Activated CD8-positive, alpha-beta T cell treated with anti-CD3 and anti-CD28 coated beads for 36 hours (primary cell): ENCODE measurements around the gene ATCAY. TPM values are rescaled to one million over a fixed set of nuclear protein-coding genes. Genes with fewer than 3 reads are reported as not detected.
"Not testable (repeated sequence)": the region's sequence is repeated elsewhere in the genome, so short reads cannot be mapped to it uniquely, and the experiment has no call there.

Experiments used
- ATAC-seq: fragments of 200-7000 bp; cut with Tn5 transposase; one replicate; pipeline ENCODE4 v1.10.0; 2021; ENCODE audit warnings: mild to moderate bottlenecking, moderate library complexity
- CTCF ChIA-PET: fragments of 350-600 bp; sonication (Branson Sonifier 250); formaldehyde crosslinking; loops from one replicate; lab custom pipeline; 2021; ENCODE audit warnings: antibody characterized with exemption; lab: Charles Lee
- POLR2A ChIA-PET: fragments of 350-600 bp; sonication (Branson Sonifier 250); formaldehyde crosslinking; loops from one replicate; lab custom pipeline; 2021; ENCODE audit warnings: antibody characterized with exemption; lab: Charles Lee
- DNase-seq: peaks from one replicate; pipeline ENCODE4 v3.0.0-alpha.2; 2020
- H3K27ac Mint-ChIP-seq: one replicate; pipeline ENCODE4 v1.8.0; 2021; ENCODE audit warnings: mild to moderate bottlenecking, mixed read lengths
- H3K27me3 Mint-ChIP-seq: one replicate; pipeline ENCODE4 v1.8.0; 2021; ENCODE audit warnings: mixed read lengths
- H3K36me3 Mint-ChIP-seq: one replicate; pipeline ENCODE4 v1.8.0; 2021; ENCODE audit warnings: low read depth, mixed read lengths
- H3K4me1 Mint-ChIP-seq: one replicate; pipeline ENCODE4 v1.8.0; 2021; ENCODE audit warnings: low read depth, mixed read lengths
- H3K4me3 Mint-ChIP-seq: one replicate; pipeline ENCODE4 v1.8.0; 2021; ENCODE audit warnings: mild to moderate bottlenecking, moderate library complexity, mixed read lengths
- H3K9me3 Mint-ChIP-seq: one replicate; pipeline ENCODE4 v1.8.0; 2021; ENCODE audit warnings: mixed read lengths
- intact Hi-C: fragments of 100-400 bp; cut with micrococcal nuclease; formaldehyde crosslinking; loops from one replicate; pipeline ENCODE4 v1.10.0; 2022
- total RNA-seq, 2 experiments: library from RNA; stranded (reverse); gene quantifications; one replicate each; pipeline ENCODE4 v1.2.3, GENCODE V29; 2021
- TF ChIP-seq, protein P1 (sequence below): fragments of 200-600 bp; IDR thresholded peaks from one replicate; pipeline ENCODE4 v1.8.0; 2022; ENCODE audit warnings: antibody characterized with exemption, mild to moderate bottlenecking

The ATCAY gene
- total RNA-seq, 2 experiments from 2014 or later = not detected

DNA sequence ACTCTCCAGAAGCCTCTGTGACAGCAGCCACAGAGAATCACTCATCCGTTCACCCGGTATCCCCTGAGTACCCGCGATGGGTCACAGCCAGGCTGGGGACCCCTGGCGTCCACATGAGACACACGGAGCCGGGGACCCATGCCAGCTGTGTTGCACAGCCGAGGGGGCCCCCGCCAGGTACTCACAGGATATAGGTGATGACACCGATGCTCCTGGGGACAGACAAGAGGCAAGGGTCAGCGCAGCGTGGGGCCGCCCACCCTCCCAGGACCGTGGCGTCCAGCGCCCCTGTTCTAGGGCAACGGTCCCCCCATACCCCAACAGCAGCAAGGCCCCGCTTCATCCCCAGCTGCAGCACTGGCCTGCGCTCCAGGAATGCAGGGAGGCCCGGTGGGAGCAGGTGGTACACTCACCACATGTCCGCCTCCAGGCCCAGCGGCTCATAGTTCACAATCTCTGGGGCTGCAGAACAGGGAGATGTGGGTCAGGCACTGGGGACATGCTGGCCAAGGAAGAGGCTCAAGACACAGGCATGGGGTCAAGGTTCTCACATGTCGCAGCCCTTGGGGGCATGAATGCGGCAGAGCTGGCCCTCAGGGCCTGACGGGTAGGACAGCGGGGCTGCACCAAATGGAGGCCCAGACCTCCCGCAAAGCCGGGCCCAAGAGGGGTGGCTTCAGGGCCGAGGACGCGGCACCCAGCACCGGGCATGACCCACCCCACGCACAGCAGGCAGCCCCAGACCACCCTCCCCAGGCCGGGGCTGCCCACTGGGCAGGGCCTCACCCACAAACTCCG lies 83.2 kb downstream of the ATCAY start:
- ChIA-PET CTCF (no interaction called here), POLR2A (interaction anchor here (1.0 to 1.4 kb wide), 3 partner anchors 8 to 21 kb away, joined by 3 to 4 read pairs (median 4); no protein-coding TSS in a partner anchor)
- no peaks in the 10 kb centered on the region for H3K9me3 Mint-ChIP-seq
- DNase-seq = no peak
- no peak overlapping the region for H3K4me3 Mint-ChIP-seq
- TF ChIP-seq, protein P1, sequence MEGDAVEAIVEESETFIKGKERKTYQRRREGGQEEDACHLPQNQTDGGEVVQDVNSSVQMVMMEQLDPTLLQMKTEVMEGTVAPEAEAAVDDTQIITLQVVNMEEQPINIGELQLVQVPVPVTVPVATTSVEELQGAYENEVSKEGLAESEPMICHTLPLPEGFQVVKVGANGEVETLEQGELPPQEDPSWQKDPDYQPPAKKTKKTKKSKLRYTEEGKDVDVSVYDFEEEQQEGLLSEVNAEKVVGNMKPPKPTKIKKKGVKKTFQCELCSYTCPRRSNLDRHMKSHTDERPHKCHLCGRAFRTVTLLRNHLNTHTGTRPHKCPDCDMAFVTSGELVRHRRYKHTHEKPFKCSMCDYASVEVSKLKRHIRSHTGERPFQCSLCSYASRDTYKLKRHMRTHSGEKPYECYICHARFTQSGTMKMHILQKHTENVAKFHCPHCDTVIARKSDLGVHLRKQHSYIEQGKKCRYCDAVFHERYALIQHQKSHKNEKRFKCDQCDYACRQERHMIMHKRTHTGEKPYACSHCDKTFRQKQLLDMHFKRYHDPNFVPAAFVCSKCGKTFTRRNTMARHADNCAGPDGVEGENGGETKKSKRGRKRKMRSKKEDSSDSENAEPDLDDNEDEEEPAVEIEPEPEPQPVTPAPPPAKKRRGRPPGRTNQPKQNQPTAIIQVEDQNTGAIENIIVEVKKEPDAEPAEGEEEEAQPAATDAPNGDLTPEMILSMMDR = no peak
- intact Hi-C loops = no loop called here
- no peak overlapping the region for H3K27ac Mint-ChIP-seq
- H3K4me1 Mint-ChIP-seq = peaks cover 5% of the 10 kb centered on the region
- peaks cover 10% of the 10 kb centered on the region for H3K36me3 Mint-ChIP-seq
- ATAC-seq = no peak
- no peaks in the 10 kb centered on the region for H3K27me3 Mint-ChIP-seq

DNA sequence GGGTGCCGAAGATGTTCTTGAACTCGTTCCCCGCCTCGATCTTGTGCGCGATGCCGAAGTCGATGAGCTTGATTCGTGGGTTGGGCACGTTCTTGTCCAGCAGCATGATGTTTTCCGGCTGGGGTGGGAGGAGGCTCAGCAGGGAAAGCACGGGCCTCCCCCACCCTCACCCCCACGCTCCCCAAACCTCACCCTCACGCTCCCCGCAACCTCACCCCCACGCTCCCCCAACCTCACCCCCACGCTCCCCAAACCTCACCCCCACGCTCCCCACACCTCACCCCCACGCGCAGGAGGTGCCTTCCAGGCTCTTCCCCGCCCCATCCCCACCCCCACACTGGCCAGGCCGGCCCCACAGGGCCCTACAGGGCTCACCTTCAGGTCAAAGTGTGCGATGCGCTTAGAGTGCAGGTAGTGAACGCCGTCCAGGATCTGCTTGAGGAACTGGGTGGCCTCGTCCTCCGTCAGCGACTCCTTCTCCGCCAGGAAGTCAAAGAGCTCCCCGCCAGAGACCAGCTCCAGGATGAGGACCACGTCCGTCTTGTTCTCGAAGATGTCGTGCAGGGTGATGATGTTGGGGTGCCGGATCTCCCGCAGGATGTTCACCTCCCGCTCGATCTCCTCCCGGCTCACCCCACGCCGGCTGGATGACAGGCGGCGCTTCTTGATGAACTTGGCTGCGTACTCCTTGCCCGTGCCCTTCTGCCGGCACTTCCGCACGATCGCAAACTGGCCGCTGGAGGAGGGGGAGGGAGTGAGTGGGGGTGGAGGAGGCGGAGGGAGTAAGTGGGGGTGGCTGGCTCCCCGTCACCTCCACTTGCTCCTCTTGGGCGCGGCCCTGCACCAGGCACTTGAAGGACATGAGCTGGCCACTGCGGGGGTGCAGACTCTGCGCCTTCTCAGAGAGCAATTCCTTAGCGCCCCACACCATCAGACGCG lies 84.0 kb downstream of the ATCAY start:
- no peak for DNase-seq
- Mint-ChIP-seq H3K27me3 (no peaks in the 10 kb centered on the region), H3K4me1 (peaks cover 9% of the 10 kb centered on the region), H3K4me3 (no peak overlapping the region), H3K9me3 (no peaks in the 10 kb centered on the region), H3K27ac (no peak overlapping the region), H3K36me3 (peaks cover 12% of the 10 kb centered on the region)
- CTCF ChIA-PET = no interaction called here
- POLR2A ChIA-PET = interaction anchor here (1.0 to 1.4 kb wide), 2 partner anchors 18 to 21 kb away, joined by 3 to 4 read pairs; partner anchors contain the start of gene EEF2
- no peak for ATAC-seq
- intact Hi-C loops = no loop called here
- TF ChIP-seq, protein P1 = no peak

DNA sequence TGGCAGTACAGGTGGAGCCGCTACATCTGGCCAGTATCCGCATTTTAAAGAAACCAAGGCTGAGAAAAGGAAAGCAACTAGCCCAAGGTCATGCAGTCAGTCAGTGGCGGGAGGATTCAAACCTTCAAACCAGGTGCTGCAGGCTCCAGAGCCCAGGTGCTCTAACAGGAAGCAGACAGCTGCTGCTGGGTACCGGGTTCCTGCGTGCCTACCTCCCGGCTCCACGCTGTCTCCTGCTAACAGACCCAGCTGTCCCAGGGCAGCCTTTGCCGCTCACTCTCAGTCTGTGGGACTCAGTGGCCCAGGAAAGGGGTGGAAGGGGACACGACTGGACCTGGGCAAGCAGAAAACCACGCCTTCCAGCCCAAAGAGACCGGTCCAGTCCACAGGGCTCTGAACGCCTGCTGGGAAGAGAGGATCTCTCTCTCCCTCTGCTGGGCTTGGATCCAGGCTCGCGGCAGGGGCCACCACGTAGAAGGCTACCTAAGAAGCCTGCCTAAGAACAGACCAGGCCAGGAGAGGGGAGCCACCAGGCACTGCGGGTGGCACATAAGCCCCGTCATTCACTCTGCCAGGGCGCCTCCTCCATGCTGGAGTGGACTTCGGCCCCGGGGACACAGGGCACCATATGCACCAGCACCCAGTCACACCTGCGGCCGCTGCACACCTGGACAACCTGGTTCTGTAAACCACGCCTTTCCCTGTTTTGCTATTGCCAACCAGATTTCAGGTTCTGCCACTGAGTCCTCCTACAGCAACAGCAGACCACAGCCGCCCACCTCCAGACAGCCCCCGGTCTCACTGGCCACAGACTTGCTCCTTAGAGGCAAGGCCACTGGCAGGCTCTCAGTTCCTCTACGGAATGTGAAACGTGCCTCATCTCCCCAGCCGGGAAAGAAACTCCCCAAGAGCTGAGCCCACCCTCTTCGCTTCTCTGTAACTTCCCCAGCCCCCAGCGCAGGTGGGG lies 85.8 kb downstream of the ATCAY start:
- intact Hi-C loops = no loop called here
- ChIA-PET CTCF (no interaction called here), POLR2A (interaction anchor here (1.4 to 3.3 kb wide), 2 partner anchors 18 to 19 kb away, joined by 4 to 22 read pairs; partner anchors contain the start of gene EEF2)
- Mint-ChIP-seq H3K36me3 (peaks cover 13% of the 10 kb centered on the region), H3K27me3 (no peaks in the 10 kb centered on the region), H3K9me3 (no peaks in the 10 kb centered on the region), H3K4me3 (no peak overlapping the region), H3K4me1 (peaks cover 22% of the 10 kb centered on the region), H3K27ac (no peak overlapping the region)
- TF ChIP-seq, protein P1 = no peak
- DNase-seq (no peak), ATAC-seq (no peak)

DNA sequence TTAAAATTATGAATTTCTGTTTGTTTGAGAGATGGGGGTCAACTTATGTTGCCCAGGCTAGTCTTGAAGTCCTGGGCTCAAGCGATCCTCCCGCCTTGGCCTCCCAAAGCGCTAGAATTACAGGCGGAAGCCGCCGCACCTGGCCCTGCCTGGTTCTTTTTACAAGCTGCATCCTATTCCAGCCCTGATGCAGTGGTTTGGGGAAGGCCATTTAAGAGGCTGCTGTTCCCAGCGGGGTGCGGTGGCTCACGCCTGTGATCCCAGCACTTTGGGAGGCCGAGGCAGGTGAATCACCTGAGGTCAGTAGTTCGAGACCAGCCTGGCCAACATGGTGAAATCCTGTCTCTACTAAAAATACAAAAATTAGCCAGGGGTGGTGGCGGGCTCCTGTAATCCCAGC lies 87.5 kb downstream of the ATCAY start:
- intact Hi-C loops, H3K27me3 Mint-ChIP-seq, DNase-seq, H3K4me3 Mint-ChIP-seq, H3K27ac Mint-ChIP-seq, H3K9me3 Mint-ChIP-seq, ATAC-seq: not testable (repeated sequence)
- POLR2A ChIA-PET = interaction anchor here (1.6 to 3.3 kb wide), 3 partner anchors 9 to 17 kb away, joined by 6 to 22 read pairs (median 12); partner anchors contain the start of gene EEF2
- CTCF ChIA-PET = interaction anchor here (0.7 kb wide), 1 partner anchor 1019 kb away, joined by 3 read pairs; no protein-coding TSS in a partner anchor
- Mint-ChIP-seq H3K4me1 (peaks cover 24% of the 10 kb centered on the region), H3K36me3 (peaks cover 10% of the 10 kb centered on the region)
